Lower leg skin (tissue), 3 donors: ENCODE results near the gene DRGX.

Experiments
- CTCF ChIP-seq, 3 donors: fragments of 450-650 bp; IDR thresholded peaks; one replicate each; pipeline ENCODE4 v1.5.1; 2016; ENCODE audit warnings: antibody characterized with exemption in 3 of 3, mild to moderate bottlenecking in 3 of 3, moderate library complexity in 2 of 3
- POLR2A ChIP-seq, 2 donors: fragments of 450-650 bp; IDR thresholded peaks; one replicate each; pipeline ENCODE4 v1.6.1; 2016 to 2017; ENCODE audit warnings: antibody characterized with exemption in 2 of 2, mild to moderate bottlenecking in 1 of 2, moderate library complexity in 1 of 2

GRCh38 chr10:49333192-49333591, 62.7 kb downstream of the DRGX start:
- no peak for TF ChIP-seq CTCF (IDR thresholded peaks at IDR 0.05)
- no peak for TF ChIP-seq POLR2A (IDR thresholded peaks at IDR 0.05)
